IPS-20b (cell line): Measurements from ENCODE around the gene SLC18A2.

ENCODE experiments used
- H3K27ac ChIP-seq: one replicate; pipeline ENCODE4 v1.5.1; 2013; ENCODE audit warnings: low read length
- H3K27me3 ChIP-seq: 2 replicates; pipeline ENCODE4 v1.6.1; 2013; ENCODE audit warnings: mild to moderate bottlenecking, low read length, inconsistent platforms; ENCODE audit not compliant: insufficient read depth
- H3K36me3 ChIP-seq: 2 replicates; pipeline ENCODE4 v1.6.1; 2013; ENCODE audit warnings: low read depth, mild to moderate bottlenecking, inconsistent platforms, low read length, moderate library complexity; ENCODE audit not compliant: insufficient read depth
- H3K4me1 ChIP-seq: 2 replicates; pipeline ENCODE4 v1.6.1; 2013; ENCODE audit warnings: mild to moderate bottlenecking, control low read depth, inconsistent platforms, low read length, moderate library complexity; ENCODE audit not compliant: insufficient read depth
- H3K4me3 ChIP-seq: 2 replicates; pipeline ENCODE4 v1.5.1; 2013; ENCODE audit warnings: mild to moderate bottlenecking, low read length, inconsistent platforms
- H3K9ac ChIP-seq: 2 replicates; pipeline ENCODE4 v1.6.1; 2013; ENCODE audit warnings: low read depth, mild to moderate bottlenecking, inconsistent platforms, low read length, moderate library complexity
- H3K9me3 ChIP-seq: 2 replicates; pipeline ENCODE4 v1.6.1; 2013; ENCODE audit warnings: mild to moderate bottlenecking, low read depth, low read length, inconsistent platforms; ENCODE audit not compliant: insufficient read depth

Gene SLC18A2

DNA sequence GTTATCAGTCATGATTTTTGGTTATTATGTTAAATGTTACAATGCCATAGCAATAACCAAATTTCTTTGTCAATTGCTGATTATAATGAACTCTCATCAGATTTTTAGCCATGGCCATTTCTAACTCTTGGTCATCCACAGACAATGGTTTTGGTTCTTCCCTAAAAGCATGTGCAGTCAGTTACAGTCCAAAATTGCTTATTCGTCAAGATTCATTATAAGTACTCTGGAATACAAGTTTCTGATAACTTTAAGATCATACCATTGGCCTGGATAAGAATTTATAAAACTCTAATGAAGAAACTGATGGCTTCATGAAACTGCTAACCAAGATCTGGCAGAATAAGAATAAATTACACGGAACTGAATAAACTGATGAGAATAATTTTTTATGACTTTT, 83.5 kb downstream of the SLC18A2 start:
- Histone ChIP-seq H3K4me3 (no peak overlapping the region), H3K36me3 (no peaks in the 10 kb centered on the region), H3K4me1 (peaks cover 26% of the 10 kb centered on the region; the same call in 1 of the 2 replicates), H3K9ac (no peak overlapping the region), H3K9me3 (peaks cover 4% of the 10 kb centered on the region; the same call in 1 of the 2 replicates), H3K27ac (no peak overlapping the region), H3K27me3 (no peaks in the 10 kb centered on the region)

DNA sequence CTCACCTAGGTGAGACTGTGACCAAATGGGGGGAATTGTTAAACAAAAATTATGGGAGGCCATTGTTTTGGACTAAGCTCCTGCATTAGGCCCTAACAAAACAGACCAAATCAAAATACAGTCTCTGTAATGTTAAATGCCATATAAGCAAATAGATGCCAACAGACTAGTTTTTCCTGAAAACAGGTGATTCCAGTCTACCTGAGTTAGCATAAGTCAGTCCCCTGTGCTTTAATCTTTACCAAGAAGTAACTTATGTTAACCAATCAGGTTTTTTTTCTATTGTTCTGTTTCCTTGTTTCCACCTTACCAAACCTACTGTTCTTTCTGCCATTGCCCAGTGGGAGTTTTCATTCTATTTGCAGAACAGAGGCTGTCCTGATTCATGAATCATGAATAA, 86.3 kb downstream of the SLC18A2 start:
- Histone ChIP-seq H3K36me3 (no peaks in the 10 kb centered on the region), H3K27ac (no peak overlapping the region), H3K27me3 (no peaks in the 10 kb centered on the region), H3K9me3 (peaks cover 4% of the 10 kb centered on the region; the same call in 1 of the 2 replicates), H3K9ac (no peak overlapping the region), H3K4me3 (no peak overlapping the region), H3K4me1 (peaks cover 29% of the 10 kb centered on the region; the same call in 1 of the 2 replicates)
